ENCODE results near the gene LRRC27.

GRCh38 chr10:132322586-132323048, 9.4 kb upstream of the LRRC27 start:
- no peak for TF ChIP-seq EP300 (IDR thresholded peaks at IDR 0.05; ENCODE audit: low read depth)
- TF ChIP-seq POLR2A (IDR thresholded peaks at IDR 0.05), result no peak
- TF ChIP-seq, protein P1, sequence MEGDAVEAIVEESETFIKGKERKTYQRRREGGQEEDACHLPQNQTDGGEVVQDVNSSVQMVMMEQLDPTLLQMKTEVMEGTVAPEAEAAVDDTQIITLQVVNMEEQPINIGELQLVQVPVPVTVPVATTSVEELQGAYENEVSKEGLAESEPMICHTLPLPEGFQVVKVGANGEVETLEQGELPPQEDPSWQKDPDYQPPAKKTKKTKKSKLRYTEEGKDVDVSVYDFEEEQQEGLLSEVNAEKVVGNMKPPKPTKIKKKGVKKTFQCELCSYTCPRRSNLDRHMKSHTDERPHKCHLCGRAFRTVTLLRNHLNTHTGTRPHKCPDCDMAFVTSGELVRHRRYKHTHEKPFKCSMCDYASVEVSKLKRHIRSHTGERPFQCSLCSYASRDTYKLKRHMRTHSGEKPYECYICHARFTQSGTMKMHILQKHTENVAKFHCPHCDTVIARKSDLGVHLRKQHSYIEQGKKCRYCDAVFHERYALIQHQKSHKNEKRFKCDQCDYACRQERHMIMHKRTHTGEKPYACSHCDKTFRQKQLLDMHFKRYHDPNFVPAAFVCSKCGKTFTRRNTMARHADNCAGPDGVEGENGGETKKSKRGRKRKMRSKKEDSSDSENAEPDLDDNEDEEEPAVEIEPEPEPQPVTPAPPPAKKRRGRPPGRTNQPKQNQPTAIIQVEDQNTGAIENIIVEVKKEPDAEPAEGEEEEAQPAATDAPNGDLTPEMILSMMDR (IDR thresholded peaks at IDR 0.05), result no peak

Data from transverse colon (tissue), 3 donors.